T-cell (primary cell): Measurements from ENCODE around the gene ROBO1. TPM values are rescaled to one million over a fixed set of nuclear protein-coding genes. Genes with fewer than 3 reads are reported as not detected.

Experiments
- ATAC-seq, 4 experiments: fragments of 200-7000 bp in 3 of 4; fragments of 150-1000 bp in 1 of 4; cut with Tn5 transposase; replicated peaks in 1 of 4; 1 replicate in 3 of 4; 2 replicates in 1 of 4; pipeline ENCODE4 v1.10.0; 2021; ENCODE audit warnings: moderate library complexity in 3 of 4, mild to moderate bottlenecking in 2 of 4, moderate number of reproducible peaks in 1 of 4
- CTCF ChIA-PET, 2 donors: fragments of 300-600 bp; sonication (Branson Sonifier 250); formaldehyde crosslinking; loops; one replicate each; lab custom pipeline; 2022; ENCODE audit warnings: antibody characterized with exemption in 2 of 2; lab: Charles Lee
- POLR2A ChIA-PET, 2 donors: fragments of 300-600 bp; sonication (Branson Sonifier 250); formaldehyde crosslinking; loops; one replicate each; lab custom pipeline; 2022; ENCODE audit warnings: antibody characterized with exemption in 2 of 2; lab: Charles Lee
- DNase-seq, 35 experiments: peaks; one replicate each; pipeline versions ENCODE4 v3.0.0 to v3.0.0-alpha.2; 2013 to 2023
- H3K27ac ChIP-seq: one replicate; pipeline ENCODE4 v1.5.1; 2013; ENCODE audit warnings: low read length
- H3K27me3 ChIP-seq, 2 experiments: replicated peaks in 1 of 2; 1 replicate in 1 of 2; 2 replicates in 1 of 2; pipeline versions ENCODE4 v1.6.1 to v1.7.0; 2013; ENCODE audit warnings: low read length in 1 of 2, mixed read lengths in 1 of 2; ENCODE audit not compliant: control insufficient read depth in 2 of 2, insufficient read depth in 2 of 2; ENCODE audit errors: extremely low read depth in 1 of 2
- H3K36me3 ChIP-seq, 2 donors: 1 replicate in 1 of 2; 2 replicates in 1 of 2; pipeline versions ENCODE4 v1.6.1 to v1.7.0; 2013; ENCODE audit warnings: low read length in 1 of 2; ENCODE audit not compliant: control insufficient read depth in 2 of 2, insufficient read depth in 1 of 2; ENCODE audit errors: extremely low read depth in 1 of 2
- H3K4me1 ChIP-seq, 2 experiments: 1 replicate in 1 of 2; 2 replicates in 1 of 2; pipeline versions ENCODE4 v1.6.1 to v1.7.0; 2013; ENCODE audit warnings: low read length in 2 of 2, mixed read lengths in 1 of 2; ENCODE audit not compliant: insufficient read depth in 2 of 2, control insufficient read depth in 1 of 2; ENCODE audit errors: extremely low read depth in 1 of 2
- H3K4me3 ChIP-seq, 2 donors: 1 replicate in 1 of 2; 2 replicates in 1 of 2; pipeline versions ENCODE4 v1.5.1 to v1.7.0; 2013; ENCODE audit warnings: mild to moderate bottlenecking in 2 of 2, low read length in 1 of 2, moderate library complexity in 1 of 2; ENCODE audit not compliant: control insufficient read depth in 1 of 2; ENCODE audit errors: extremely low read depth in 1 of 2
- H3K9me3 ChIP-seq: 2 replicates; pipeline ENCODE4 v1.7.0; 2013
- H3K27ac Mint-ChIP-seq, 2 donors: one replicate each; pipeline ENCODE4 v1.8.0; 2020 to 2021; ENCODE audit warnings: mild to moderate bottlenecking in 2 of 2, mixed read lengths in 2 of 2
- H3K27me3 Mint-ChIP-seq, 2 donors: one replicate each; pipeline ENCODE4 v1.8.0; 2021 to 2022; ENCODE audit warnings: mixed read lengths in 2 of 2
- H3K36me3 Mint-ChIP-seq: one replicate; pipeline ENCODE4 v1.8.0; 2021; ENCODE audit warnings: mixed read lengths
- H3K4me1 Mint-ChIP-seq, 3 donors: one replicate each; pipeline ENCODE4 v1.8.0; 2020 to 2022; ENCODE audit warnings: mixed read lengths in 3 of 3, mild to moderate bottlenecking in 1 of 3
- H3K4me3 Mint-ChIP-seq, 3 donors: one replicate each; pipeline ENCODE4 v1.8.0; 2020 to 2022; ENCODE audit warnings: mild to moderate bottlenecking in 3 of 3, mixed read lengths in 3 of 3, moderate library complexity in 3 of 3
- H3K9me3 Mint-ChIP-seq, 3 donors: one replicate each; pipeline ENCODE4 v1.8.0; 2020 to 2022; ENCODE audit warnings: mixed read lengths in 3 of 3
- WGBS: methylation state at CpG from one replicate; pipeline ENCODE4 v1.1.5; 2013; ENCODE audit warnings: missing lambda C conversion rate; ENCODE audit not compliant: insufficient coverage; 5-methylcytosine and 5-hydroxymethylcytosine counted together
- total RNA-seq, 35 experiments: library from RNA in 6 of 35; stranded (reverse) in 6 of 35; fragments of 120-200 nt in 1 of 35; gene quantifications; one replicate each; pipeline versions ENCODE4 v1.2.1 to v1.2.4 and lab custom pipeline; 2013 to 2026

ROBO1 gene
- total RNA-seq, 5 donors from 2014 or later (not counting 1 experiment from before 2014, with no cell fraction given), result 0.20 to 2.4 (median 1.7) TPM

DNA sequence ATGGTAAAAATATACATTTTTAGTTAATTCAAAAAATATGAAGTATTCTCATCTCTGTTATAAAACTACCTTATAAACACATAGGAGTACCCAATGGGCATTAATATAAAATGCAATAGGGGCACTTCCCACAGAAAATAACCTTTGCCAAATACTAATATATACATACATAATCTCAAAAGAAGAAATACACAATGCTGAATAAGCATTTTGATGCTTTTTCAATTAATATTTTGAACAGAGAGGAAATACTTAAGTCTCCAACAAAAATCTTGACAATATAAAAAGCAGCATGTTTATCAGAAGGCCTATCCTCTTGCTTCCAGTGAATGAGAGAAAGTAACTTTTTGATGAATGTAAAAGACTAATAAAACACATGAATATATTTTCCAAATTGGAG lies 110.7 kb downstream of the ROBO1 start:
- no peak for DNase-seq
- ChIA-PET POLR2A (no interaction called here), CTCF (no interaction called here)
- Mint-ChIP-seq H3K27ac (no peak overlapping the region), H3K4me3 (no peak overlapping the region), H3K36me3 (no peaks in the 10 kb centered on the region), H3K27me3 (no peaks in the 10 kb centered on the region), H3K9me3 (peaks cover 4 to 21% (median 19%) of the 10 kb centered on the region in 3 donors), H3K4me1 (no peaks in the 10 kb centered on the region)
- Histone ChIP-seq H3K9me3 (no peaks in the 10 kb centered on the region), H3K27ac (no peak overlapping the region), H3K4me3 (no peak overlapping the region), H3K36me3 (no peaks in the 10 kb centered on the region), H3K4me1 (no peaks in the 10 kb centered on the region), H3K27me3 (no peaks in the 10 kb centered on the region)
- ATAC-seq, result no peak

DNA sequence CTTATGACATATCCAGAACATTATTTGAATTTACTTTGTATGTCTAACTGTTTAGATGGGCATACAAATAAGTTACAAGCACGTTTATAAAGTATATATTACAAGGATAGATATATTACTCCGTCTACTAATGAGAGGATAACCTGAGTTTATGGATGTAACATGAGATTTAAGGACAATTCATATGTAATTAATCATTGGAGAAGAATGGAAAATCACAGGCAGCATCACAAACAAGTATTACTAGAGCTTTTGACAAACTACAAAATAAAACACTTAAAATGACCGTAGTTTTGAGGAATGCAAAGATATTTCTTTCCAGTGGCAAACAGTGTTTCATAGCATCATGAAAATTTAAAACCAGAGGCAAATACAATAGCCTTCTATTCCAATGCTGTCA lies 113.8 kb downstream of the ROBO1 start:
- Mint-ChIP-seq H3K36me3 (no peaks in the 10 kb centered on the region), H3K9me3 (peaks cover 0 to 14% (median 7%) of the 10 kb centered on the region in 3 donors), H3K27me3 (no peaks in the 10 kb centered on the region), H3K4me3 (no peak overlapping the region), H3K27ac (no peak overlapping the region), H3K4me1 (no peaks in the 10 kb centered on the region)
- no peak for DNase-seq
- no peaks in the 10 kb centered on the region for H3K27me3 ChIP-seq
- no peaks in the 10 kb centered on the region for H3K9me3 ChIP-seq
- H3K36me3 ChIP-seq, result no peaks in the 10 kb centered on the region
- H3K4me3 ChIP-seq, result no peak overlapping the region
- ChIA-PET CTCF (no interaction called here), POLR2A (no interaction called here)
- no CpG with 5 or more reads among the region's 3 CpGs for WGBS
- no peaks in the 10 kb centered on the region for H3K4me1 ChIP-seq
- no peak overlapping the region for H3K27ac ChIP-seq
- no peak for ATAC-seq

DNA sequence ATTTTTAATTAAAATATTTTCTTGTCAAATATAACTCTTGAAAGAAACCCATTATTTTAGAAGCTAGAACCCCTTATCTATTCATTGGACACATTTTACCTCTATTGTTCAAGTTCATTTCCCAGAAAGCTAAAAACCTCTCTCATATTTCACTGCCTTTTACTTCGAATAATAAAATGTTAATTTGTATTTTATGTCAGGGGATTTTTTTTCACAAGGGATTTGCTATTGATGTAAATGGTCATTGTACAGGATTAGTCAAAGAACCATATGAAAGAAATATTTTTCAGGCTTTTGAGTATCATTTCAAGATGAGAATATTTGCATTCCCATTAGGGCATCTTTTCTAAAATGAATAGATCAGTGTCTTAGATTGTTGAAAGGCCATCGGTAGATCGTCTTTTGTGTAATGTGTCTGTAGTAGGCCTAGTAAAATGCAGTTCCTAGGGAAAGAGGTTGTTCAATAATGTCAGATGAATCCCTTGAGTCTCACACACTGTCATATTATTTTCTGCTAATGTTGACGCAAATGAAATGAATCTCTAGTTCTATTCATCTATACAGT lies 114.5 kb downstream of the ROBO1 start:
- Histone ChIP-seq H3K4me1 (no peaks in the 10 kb centered on the region), H3K36me3 (no peaks in the 10 kb centered on the region), H3K4me3 (no peak overlapping the region), H3K27me3 (no peaks in the 10 kb centered on the region), H3K9me3 (no peaks in the 10 kb centered on the region), H3K27ac (no peak overlapping the region)
- Mint-ChIP-seq H3K4me1 (no peaks in the 10 kb centered on the region), H3K9me3 (peaks cover 0 to 14% (median 7%) of the 10 kb centered on the region in 3 donors), H3K27me3 (no peaks in the 10 kb centered on the region), H3K36me3 (no peaks in the 10 kb centered on the region), H3K27ac (no peak overlapping the region), H3K4me3 (no peak overlapping the region)
- ChIA-PET POLR2A (no interaction called here), CTCF (interaction anchor here in 1 of 2 donors (0.6 kb wide), 1 partner anchor 11 kb away, joined by 3 read pairs; no protein-coding TSS in a partner anchor)
- WGBS, result no CpG with 5 or more reads among the region's 4 CpGs
- DNase-seq, result no peak
- no peak for ATAC-seq

DNA sequence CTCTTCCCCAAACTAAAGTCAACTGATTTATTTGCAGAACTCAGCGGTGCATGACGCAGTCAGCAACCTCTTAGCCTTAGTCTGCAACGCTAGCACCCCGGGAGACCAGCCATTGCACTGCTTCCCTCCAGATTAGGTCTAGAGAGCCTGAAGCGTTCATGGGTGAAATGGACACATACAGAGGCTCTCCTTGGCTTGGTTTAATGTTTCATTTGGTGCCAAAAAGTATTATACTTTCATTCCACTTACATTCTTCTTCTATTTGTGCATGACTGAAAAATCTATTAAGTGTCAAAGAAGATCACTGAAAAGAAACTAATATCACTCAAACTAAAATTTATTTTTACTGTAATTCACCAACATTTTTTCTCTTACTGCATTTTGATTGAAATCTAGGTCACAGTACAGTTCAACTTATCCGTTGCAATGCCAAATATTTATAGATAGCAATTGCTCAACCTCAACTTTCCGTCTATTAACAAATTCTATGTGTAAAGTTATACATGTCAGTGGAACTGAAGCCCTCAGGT lies 116.2 kb downstream of the ROBO1 start:
- no peaks in the 10 kb centered on the region for H3K4me1 ChIP-seq
- no peak overlapping the region for H3K4me3 ChIP-seq
- no peak overlapping the region for H3K27ac ChIP-seq
- Mint-ChIP-seq H3K4me1 (no peaks in the 10 kb centered on the region), H3K27me3 (no peaks in the 10 kb centered on the region), H3K27ac (no peak overlapping the region), H3K9me3 (peaks cover 0 to 17% (median 10%) of the 10 kb centered on the region in 3 donors), H3K4me3 (no peak overlapping the region), H3K36me3 (no peaks in the 10 kb centered on the region)
- ATAC-seq (no peak), DNase-seq (no peak)
- POLR2A ChIA-PET, result no interaction called here
- no peaks in the 10 kb centered on the region for H3K9me3 ChIP-seq
- H3K27me3 ChIP-seq, result no peaks in the 10 kb centered on the region
- H3K36me3 ChIP-seq, result no peaks in the 10 kb centered on the region
- 57% methylated on average over 2 of the region's 7 CpGs for WGBS
- CTCF ChIA-PET, result no interaction called here

DNA sequence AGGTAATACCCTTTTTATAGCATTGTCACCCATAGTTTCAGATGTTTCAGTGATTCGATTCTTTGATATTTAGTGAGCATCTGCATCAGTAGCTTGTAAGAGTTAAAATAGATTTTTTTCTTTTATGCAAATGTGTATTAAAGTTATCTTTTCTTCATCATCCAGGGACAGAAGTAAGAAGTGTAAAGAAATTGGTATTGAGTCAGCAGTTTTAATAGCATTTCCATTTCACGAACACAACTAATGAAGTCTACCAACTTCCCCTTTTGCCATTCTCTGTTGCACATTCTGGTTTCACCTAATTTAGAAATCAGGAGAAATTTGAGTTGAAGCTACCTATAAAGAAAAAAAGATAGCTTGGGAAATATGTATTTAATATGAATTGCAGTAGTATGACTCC lies 127.9 kb downstream of the ROBO1 start:
- ATAC-seq (no peak), DNase-seq (no peak)
- H3K27me3 ChIP-seq, result no peaks in the 10 kb centered on the region
- Mint-ChIP-seq H3K4me3 (no peak overlapping the region), H3K36me3 (no peaks in the 10 kb centered on the region), H3K27me3 (no peaks in the 10 kb centered on the region), H3K9me3 (peaks cover 17 to 19% (median 18%) of the 10 kb centered on the region in 3 donors), H3K4me1 (no peaks in the 10 kb centered on the region), H3K27ac (no peak overlapping the region)
- no peaks in the 10 kb centered on the region for H3K9me3 ChIP-seq
- no CpG with 5 or more reads among the region's 2 CpGs for WGBS
- no peak overlapping the region for H3K4me3 ChIP-seq
- POLR2A ChIA-PET, result no interaction called here
- CTCF ChIA-PET, result no interaction called here
- no peak overlapping the region for H3K27ac ChIP-seq
- H3K36me3 ChIP-seq, result no peaks in the 10 kb centered on the region
- H3K4me1 ChIP-seq, result no peaks in the 10 kb centered on the region

DNA sequence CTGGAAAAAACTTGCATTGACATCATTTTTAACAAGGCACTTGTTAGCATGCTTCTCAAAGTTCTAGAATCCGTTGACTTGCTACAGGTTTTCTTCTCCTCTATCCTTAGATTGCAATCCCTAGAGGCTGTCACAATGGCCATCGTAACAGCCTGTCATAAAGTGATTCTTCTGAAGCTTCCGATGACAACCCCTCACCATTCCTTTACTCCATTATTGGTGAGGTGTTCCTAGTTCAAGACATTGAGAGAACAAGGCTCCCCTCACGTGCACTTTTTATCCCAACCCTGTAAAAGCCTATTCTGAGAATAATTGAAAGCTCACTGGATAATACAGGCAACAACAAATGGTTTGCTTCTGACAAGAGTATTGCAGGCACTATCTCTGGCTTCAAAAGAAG lies 131.4 kb downstream of the ROBO1 start:
- WGBS, result 0% methylated on average over 1 of the region's 4 CpGs

More for the DNA sequence above, 131.4 kb downstream of the ROBO1 start:
- DNase-seq (no peak), ATAC-seq (no peak)
- Histone ChIP-seq H3K4me3 (no peak overlapping the region), H3K27me3 (no peaks in the 10 kb centered on the region), H3K36me3 (no peaks in the 10 kb centered on the region), H3K27ac (no peak overlapping the region), H3K9me3 (no peaks in the 10 kb centered on the region), H3K4me1 (no peaks in the 10 kb centered on the region)
- Mint-ChIP-seq H3K9me3 (peaks cover 9 to 27% (median 21%) of the 10 kb centered on the region in 3 donors), H3K4me3 (no peak overlapping the region), H3K27me3 (no peaks in the 10 kb centered on the region), H3K36me3 (no peaks in the 10 kb centered on the region), H3K27ac (no peak overlapping the region), H3K4me1 (no peaks in the 10 kb centered on the region)
- ChIA-PET POLR2A (no interaction called here), CTCF (no interaction called here)
